K562 (cell line): ENCODE data around the gene CCDC181. TPM values are rescaled to one million over a fixed set of nuclear protein-coding genes. Genes with fewer than 3 reads are reported as not detected.

Source experiments
- CBFB ChIP-seq: sonication (generic); formaldehyde crosslinking; IDR thresholded peaks from 2 replicates; pipeline ENCODE4 v1.4.0; 2020; ENCODE audit warnings: mild to moderate bottlenecking, missing genetic modification reagents
- CEBPG ChIP-seq, 3 experiments: fragments of 200-800 bp in 1 of 3; sonication (Bioruptor generic) in 1 of 3; sonication (generic) in 1 of 3; formaldehyde crosslinking in 1 of 3; IDR thresholded peaks in 2 of 3; conservative IDR thresholded peaks in 1 of 3; 2 replicates each; pipeline versions ENCODE4 v1.6.1 to v1.8.0; 2016 to 2022; ENCODE audit warnings: missing compliant biosample characterization in 2 of 3, missing genetic modification characterization in 2 of 3, mild to moderate bottlenecking in 1 of 3, missing genetic modification reagents in 1 of 3
- CREB5 ChIP-seq: fragments of 250-450 bp; sonication (Bioruptor Pico); IDR thresholded peaks from 2 replicates; pipeline ENCODE4 v1.5.0; 2020; ENCODE audit warnings: mild to moderate bottlenecking
- GABPB1 ChIP-seq: sonication (generic); formaldehyde crosslinking; IDR thresholded peaks from 2 replicates; pipeline ENCODE4 v1.8.0; 2022; ENCODE audit warnings: mild to moderate bottlenecking, missing genetic modification reagents
- HDAC3 ChIP-seq: fragments of 450-650 bp; IDR thresholded peaks from 2 replicates; pipeline ENCODE4 v1.6.1; 2018; ENCODE audit warnings: borderline replicate concordance, mild to moderate bottlenecking, moderate library complexity; ENCODE audit not compliant: partially characterized antibody
- HMG20A ChIP-seq: fragments of 450-650 bp; formaldehyde crosslinking; conservative IDR thresholded peaks from 2 replicates; pipeline ENCODE4 v1.4.0; 2020; ENCODE audit warnings: mild to moderate bottlenecking, mixed read lengths
- MCM5 ChIP-seq: fragments of 450-650 bp; IDR thresholded peaks from 2 replicates; pipeline ENCODE4 v1.6.1; 2016; ENCODE audit warnings: low read depth
- MITF ChIP-seq: IDR thresholded peaks from 2 replicates; pipeline ENCODE4 v1.6.1; 2014; ENCODE audit warnings: antibody characterized with exemption
- MYC ChIP-seq, 2 experiments: fragments of 250-450 bp in 1 of 2; sonication (Bioruptor Pico) in 1 of 2; IDR thresholded peaks; 2 replicates each; pipeline versions ENCODE4 v1.5.1 to v1.6.1; 2012 to 2021; ENCODE audit warnings: low read depth in 2 of 2, borderline replicate concordance in 1 of 2, improper control_type of control experiment in 1 of 2, low read length in 1 of 2, mild to moderate bottlenecking in 1 of 2, moderate library complexity in 1 of 2
- MYNN ChIP-seq, 2 experiments: sonication (generic); formaldehyde crosslinking in 1 of 2; IDR thresholded peaks; 2 replicates each; pipeline versions ENCODE4 v1.5.0 to v1.6.1; 2016 to 2020; ENCODE audit warnings: antibody characterized with exemption in 1 of 2, missing genetic modification reagents in 1 of 2
- NR4A1 ChIP-seq, 2 experiments: fragments of 250-450 bp in 1 of 2; fragments of 450-650 bp in 1 of 2; sonication (Bioruptor Pico) in 1 of 2; IDR thresholded peaks; 2 replicates each; pipeline versions ENCODE4 v1.4.0 to v1.6.1; 2016 to 2020; ENCODE audit warnings: mild to moderate bottlenecking in 2 of 2, missing compliant biosample characterization in 1 of 2, missing genetic modification characterization in 1 of 2, moderate library complexity in 1 of 2
- PTTG1 ChIP-seq: fragments of 450-650 bp; IDR thresholded peaks from 2 replicates; pipeline ENCODE4 v1.6.1; 2016; ENCODE audit warnings: low read depth, mild to moderate bottlenecking, missing genetic modification characterization, missing compliant biosample characterization
- SIN3A ChIP-seq, 2 experiments: fragments of 150-350 bp in 1 of 2; IDR thresholded peaks; 2 replicates each; pipeline ENCODE4 v1.6.1; 2011 to 2016; ENCODE audit warnings: borderline replicate concordance in 2 of 2, low read depth in 2 of 2, low read length in 2 of 2, mild to moderate bottlenecking in 2 of 2, moderate library complexity in 2 of 2; ENCODE audit not compliant: control insufficient read depth in 1 of 2
- SMARCA4 ChIP-seq: fragments of 450-650 bp; IDR thresholded peaks from 2 replicates; pipeline ENCODE4 v1.6.1; 2016
- TAF9B ChIP-seq: fragments of 450-650 bp; IDR thresholded peaks from 2 replicates; pipeline ENCODE4 v1.6.1; 2018; ENCODE audit warnings: mild to moderate bottlenecking; ENCODE audit not compliant: partially characterized antibody
- ZFP1 ChIP-seq: fragments of 450-650 bp; formaldehyde crosslinking; IDR thresholded peaks from 2 replicates; pipeline ENCODE4 v1.4.0; 2020; ENCODE audit warnings: mild to moderate bottlenecking, mixed read lengths
- ZNF197 ChIP-seq: fragments of 200-800 bp; sonication (Bioruptor generic); IDR thresholded peaks from 2 replicates; pipeline ENCODE4 v1.6.1; 2016; ENCODE audit warnings: low read depth, missing genetic modification characterization, missing compliant biosample characterization
- polyA plus RNA-seq, 8 experiments: library from polyadenylated mRNA; depleted of rRNA in 4 of 8; stranded (reverse) in 5 of 8; unstranded in 3 of 8; fragments of >200 nt; fragmentation: Nextera tagmentation in 2 of 8; fragmentation: Illumina TruSeq in 1 of 8; extraction: Ambion mirVana in 2 of 8; extraction: Trizol in 1 of 8; gene quantifications; 2 replicates each; pipeline versions ENCODE4 v1.2.1 to v1.2.3, GENCODE V29; 2011 to 2014; ENCODE audit warnings: inconsistent platforms in 1 of 8, missing spikeins in 1 of 8
- total RNA-seq, 7 experiments: library from RNA; depleted of rRNA in 6 of 7; stranded (reverse); fragments of >200 nt in 6 of 7; fragmentation: Illumina TruSeq in 2 of 7; extraction: Trizol in 2 of 7; gene quantifications; 2 replicates each; pipeline versions ENCODE4 v1.2.1 to v1.2.3, GENCODE V29; 2011 to 2021; ENCODE audit warnings: low replicate concordance in 1 of 7
- TF ChIP-seq, protein P1 (sequence below): sonication (generic); formaldehyde crosslinking; IDR thresholded peaks from 2 replicates; pipeline ENCODE4 v1.8.0; 2022; ENCODE audit warnings: mild to moderate bottlenecking, missing genetic modification reagents
- TF ChIP-seq, protein P2 (sequence below): fragments of 450-650 bp; formaldehyde crosslinking; conservative IDR thresholded peaks from 2 replicates; pipeline ENCODE4 v1.4.0; 2022; ENCODE audit warnings: mild to moderate bottlenecking, missing genetic modification characterization

Gene CCDC181
- total and polyA plus RNA-seq, 9 of the 15 experiments (the other 6 are each of a cell fraction or from before 2014, with no cell fraction given) = 0.04 to 0.14 TPM; not detected in 7

- TF ChIP-seq CREB5 (CRISPR knock-in tag) (no peak), MITF (no peak), SMARCA4 (no peak), HDAC3 (peak; percentile 48), CBFB (no peak), ZNF197 (CRISPR knock-in tag) (peak; percentile 92; the same call in 1 of the 2 replicates), MYNN (IDR thresholded peaks at IDR 0.05) (no peak), MYNN (CRISPR knock-in tag; IDR thresholded peaks at IDR 0.05) (no peak), ZFP1 (no peak), MCM5 (no peak), MYC (IDR thresholded peaks at IDR 0.05; ENCODE audit: low read depth, low read length) (peak; percentile 87), MYC (CRISPR knock-in tag; IDR thresholded peaks at IDR 0.05; ENCODE audit: borderline replicate concordance, low read depth) (no peak), NR4A1 (CRISPR knock-in tag; IDR thresholded peaks at IDR 0.05) (no peak), NR4A1 (tag; IDR thresholded peaks at IDR 0.05) (no peak), PTTG1 (tag) (no peak), SIN3A (IDR thresholded peaks at IDR 0.05; ENCODE audit: borderline replicate concordance in 2 of 2, control insufficient read depth in 1 of 2, low read depth in 2 of 2, low read length in 2 of 2) (peak; percentile 98 to 100), CEBPG (CRISPR knock-in tag; IDR thresholded peaks at IDR 0.05) (no peak), CEBPG (tag; conservative IDR thresholded peaks at IDR 0.05 in 1 of 2, IDR thresholded peaks at IDR 0.05 in 1 of 2) (no peak), GABPB1 (CRISPR knock-in tag) (peak; percentile 88), HMG20A (CRISPR knock-in tag) (no peak), TAF9B (peak; percentile 73)
- TF ChIP-seq, protein P1, sequence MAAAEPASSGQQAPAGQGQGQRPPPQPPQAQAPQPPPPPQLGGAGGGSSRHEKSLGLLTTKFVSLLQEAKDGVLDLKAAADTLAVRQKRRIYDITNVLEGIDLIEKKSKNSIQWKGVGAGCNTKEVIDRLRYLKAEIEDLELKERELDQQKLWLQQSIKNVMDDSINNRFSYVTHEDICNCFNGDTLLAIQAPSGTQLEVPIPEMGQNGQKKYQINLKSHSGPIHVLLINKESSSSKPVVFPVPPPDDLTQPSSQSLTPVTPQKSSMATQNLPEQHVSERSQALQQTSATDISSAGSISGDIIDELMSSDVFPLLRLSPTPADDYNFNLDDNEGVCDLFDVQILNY = peak; percentile 56; the same call in 1 of the 2 replicates
- TF ChIP-seq, protein P2, sequence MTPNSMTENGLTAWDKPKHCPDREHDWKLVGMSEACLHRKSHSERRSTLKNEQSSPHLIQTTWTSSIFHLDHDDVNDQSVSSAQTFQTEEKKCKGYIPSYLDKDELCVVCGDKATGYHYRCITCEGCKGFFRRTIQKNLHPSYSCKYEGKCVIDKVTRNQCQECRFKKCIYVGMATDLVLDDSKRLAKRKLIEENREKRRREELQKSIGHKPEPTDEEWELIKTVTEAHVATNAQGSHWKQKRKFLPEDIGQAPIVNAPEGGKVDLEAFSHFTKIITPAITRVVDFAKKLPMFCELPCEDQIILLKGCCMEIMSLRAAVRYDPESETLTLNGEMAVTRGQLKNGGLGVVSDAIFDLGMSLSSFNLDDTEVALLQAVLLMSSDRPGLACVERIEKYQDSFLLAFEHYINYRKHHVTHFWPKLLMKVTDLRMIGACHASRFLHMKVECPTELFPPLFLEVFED = no peak
Observed at GRCh38 chr1:169367686-169368405, 59.4 kb downstream of the CCDC181 start, which contains the start of the genes BLZF1 and NME7 (continued).
